Upper lobe of left lung (tissue), 4 donors: ENCODE results near the gene OR8J1.

Experiments
- EP300 ChIP-seq, 4 donors: sonication (generic); formaldehyde crosslinking; IDR thresholded peaks; one replicate each; pipeline ENCODE4 v1.5.1; 2017; ENCODE audit warnings: antibody characterized with exemption in 4 of 4, control low read depth in 2 of 4
- POLR2A ChIP-seq, 4 donors: fragments of 450-650 bp; IDR thresholded peaks; one replicate each; pipeline ENCODE4 v1.5.1; 2016 to 2017; ENCODE audit warnings: antibody characterized with exemption in 4 of 4, mild to moderate bottlenecking in 2 of 4

DNA sequence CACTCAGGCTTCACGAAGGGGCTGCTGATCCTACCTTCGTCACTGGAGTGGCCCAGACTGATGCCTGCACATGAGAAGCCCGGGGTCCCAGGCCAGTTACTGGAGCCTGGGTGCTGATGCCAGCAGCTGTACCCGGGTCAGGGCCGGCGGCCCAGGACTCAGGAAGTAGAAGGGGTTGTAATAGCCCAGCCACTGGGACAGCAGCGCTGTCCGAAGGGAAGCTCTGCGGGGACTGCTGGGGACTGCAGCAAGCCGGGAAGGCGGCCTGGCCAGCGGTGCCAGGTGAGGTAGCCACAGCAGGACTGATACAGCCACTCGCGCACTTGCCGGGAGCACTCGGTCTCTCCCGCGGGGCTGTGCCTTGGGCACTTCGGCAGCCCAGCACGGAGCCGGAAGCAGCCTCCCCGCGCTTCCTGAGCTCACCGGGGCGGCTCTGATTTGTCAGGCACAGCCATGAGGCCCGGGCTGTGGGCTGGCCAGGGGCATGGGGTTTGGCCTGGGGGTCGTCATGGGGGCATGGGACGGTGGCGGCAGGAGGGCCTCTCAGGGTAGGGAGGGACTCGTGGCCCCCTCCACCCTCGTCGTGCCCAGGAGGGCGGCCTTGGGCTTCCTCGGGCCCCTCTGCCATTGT, 22.1 kb upstream of the OR8J1 start:
- TF ChIP-seq EP300 (IDR thresholded peaks at IDR 0.05) (no peak), POLR2A (IDR thresholded peaks at IDR 0.05) (no peak)
